Mucosa of rectum (tissue), 2 donors: ENCODE results near the gene NKTR.
"Not testable (repeated sequence)": the region's sequence is repeated elsewhere in the genome, so short reads cannot be mapped to it uniquely, and the experiment has no call there.

Experiments
- H3K27ac ChIP-seq, 2 donors: one replicate each; pipeline ENCODE4 v1.7.0; 2013; ENCODE audit warnings: inconsistent platforms in 2 of 2, low read depth in 2 of 2, low read length in 2 of 2
- H3K27me3 ChIP-seq, 2 donors: one replicate each; pipeline ENCODE4 v1.7.0; 2013; ENCODE audit warnings: low read length in 2 of 2; ENCODE audit not compliant: control insufficient read depth in 2 of 2, insufficient read depth in 2 of 2
- H3K36me3 ChIP-seq, 2 donors: one replicate each; pipeline ENCODE4 v1.7.0; 2013; ENCODE audit warnings: low read length in 2 of 2; ENCODE audit not compliant: control insufficient read depth in 2 of 2, insufficient read depth in 2 of 2
- H3K4me1 ChIP-seq, 2 donors: one replicate each; pipeline ENCODE4 v1.7.0; 2013; ENCODE audit warnings: low read length in 2 of 2, mild to moderate bottlenecking in 1 of 2; ENCODE audit not compliant: control insufficient read depth in 2 of 2, insufficient read depth in 2 of 2
- H3K4me3 ChIP-seq, 2 donors: one replicate each; pipeline ENCODE4 v1.7.0; 2013; ENCODE audit warnings: low read length in 2 of 2
- H3K9ac ChIP-seq, 2 donors: one replicate each; pipeline ENCODE4 v1.7.0; 2013; ENCODE audit warnings: low read length in 2 of 2, low read depth in 1 of 2, mild to moderate bottlenecking in 1 of 2
- H3K9me3 ChIP-seq, 2 donors: one replicate each; pipeline ENCODE4 v1.7.0; 2013; ENCODE audit warnings: low read length in 2 of 2; ENCODE audit not compliant: control insufficient read depth in 2 of 2
- donor health status: healthy.
- donor health status: Normal muscosa, but diverticular disease.

The NKTR gene

GRCh38 chr3:42593635-42594034, 6.9 kb upstream of the NKTR start:
- peaks cover 9 to 10% of the 10 kb centered on the region in 2 donors for H3K36me3 ChIP-seq
- H3K4me1 ChIP-seq = peaks cover 12 to 14% of the 10 kb centered on the region in 2 donors
- no peak overlapping the region for H3K4me3 ChIP-seq

GRCh38 chr3:42595682-42596081, 4.8 kb upstream of the NKTR start:
- Histone ChIP-seq H3K9me3 (no peaks in the 10 kb centered on the region), H3K36me3 (peaks cover 9 to 10% of the 10 kb centered on the region in 2 donors), H3K27ac (no peak overlapping the region), H3K27me3 (no peaks in the 10 kb centered on the region), H3K4me1 (peaks cover 8 to 14% of the 10 kb centered on the region in 2 donors), H3K9ac (no peak overlapping the region), H3K4me3 (no peak overlapping the region)

More at GRCh38 chr3:42593635-42594034, 6.9 kb upstream of the NKTR start:
- Histone ChIP-seq H3K27me3 (no peaks in the 10 kb centered on the region), H3K9me3 (no peaks in the 10 kb centered on the region), H3K27ac (no peak overlapping the region), H3K9ac (no peak overlapping the region)

GRCh38 chr3:42597098-42597497, 3.4 kb upstream of the NKTR start:
- H3K4me3 ChIP-seq, H3K9ac ChIP-seq: not testable (repeated sequence)
- peaks cover 4 to 15% of the 10 kb centered on the region in 2 donors for H3K4me1 ChIP-seq

GRCh38 chr3:42600958-42601675, 631 bp downstream of the NKTR start:
- Histone ChIP-seq H3K9ac (peak overlapping the region; percentile 78 to 82), H3K4me1 (peaks cover 9 to 18% of the 10 kb centered on the region in 2 donors), H3K27me3 (no peaks in the 10 kb centered on the region), H3K9me3 (no peaks in the 10 kb centered on the region), H3K4me3 (peak overlapping the region; percentile 83 to 94), H3K36me3 (no peaks in the 10 kb centered on the region), H3K27ac (peak overlapping the region; percentile 93 to 96)

More at GRCh38 chr3:42597098-42597497, 3.4 kb upstream of the NKTR start:
- H3K9me3 ChIP-seq, H3K27ac ChIP-seq, H3K27me3 ChIP-seq, H3K36me3 ChIP-seq: not testable (repeated sequence)

- Histone ChIP-seq H3K4me1 (peaks cover 9 to 18% of the 10 kb centered on the region in 2 donors), H3K9ac (peak overlapping the region; percentile 29 to 78), H3K27ac (peak overlapping the region; percentile 24 to 38), H3K27me3 (no peaks in the 10 kb centered on the region), H3K36me3 (peaks cover 0 to 2% of the 10 kb centered on the region in 2 donors), H3K9me3 (no peaks in the 10 kb centered on the region), H3K4me3 (peak overlapping the region; percentile 83 to 94)
Measured at GRCh38 chr3:42601896-42602581, 1.6 kb downstream of the NKTR start.

GRCh38 chr3:42602961-42603360, 2.5 kb downstream of the NKTR start:
- Histone ChIP-seq H3K9me3 (no peaks in the 10 kb centered on the region), H3K4me3 (no peak overlapping the region), H3K36me3 (peaks cover 0 to 2% of the 10 kb centered on the region in 2 donors), H3K27me3 (no peaks in the 10 kb centered on the region), H3K9ac (no peak overlapping the region), H3K4me1 (peaks cover 9 to 18% of the 10 kb centered on the region in 2 donors), H3K27ac (no peak overlapping the region)

GRCh38 chr3:42605546-42606173, 5.2 kb downstream of the NKTR start:
- Histone ChIP-seq H3K4me3 (no peak overlapping the region), H3K27ac (no peak overlapping the region), H3K9me3 (no peaks in the 10 kb centered on the region), H3K4me1 (peaks cover 12 to 13% of the 10 kb centered on the region in 2 donors), H3K36me3 (peaks cover 0 to 8% of the 10 kb centered on the region in 2 donors), H3K27me3 (no peaks in the 10 kb centered on the region), H3K9ac (no peak overlapping the region)

- Histone ChIP-seq H3K9me3 (no peaks in the 10 kb centered on the region), H3K4me1 (peaks cover 2 to 4% of the 10 kb centered on the region in 2 donors), H3K27me3 (no peaks in the 10 kb centered on the region), H3K27ac (no peak overlapping the region), H3K4me3 (no peak overlapping the region), H3K36me3 (peaks cover 0 to 8% of the 10 kb centered on the region in 2 donors), H3K9ac (no peak overlapping the region)
Measured at GRCh38 chr3:42608581-42608980, 8.1 kb downstream of the NKTR start.

GRCh38 chr3:42610976-42611375, 10.5 kb downstream of the NKTR start:
- Histone ChIP-seq H3K9me3 (no peaks in the 10 kb centered on the region), H3K27me3 (no peaks in the 10 kb centered on the region), H3K4me3 (no peak overlapping the region), H3K4me1 (peaks cover 4 to 5% of the 10 kb centered on the region in 2 donors), H3K27ac (no peak overlapping the region), H3K9ac (no peak overlapping the region), H3K36me3 (peaks cover 0 to 8% of the 10 kb centered on the region in 2 donors)

GRCh38 chr3:42612217-42612616, 11.7 kb downstream of the NKTR start:
- Histone ChIP-seq H3K36me3 (peaks cover 0 to 6% of the 10 kb centered on the region in 2 donors), H3K27ac (no peak overlapping the region), H3K9me3 (no peaks in the 10 kb centered on the region), H3K9ac (no peak overlapping the region), H3K27me3 (no peaks in the 10 kb centered on the region), H3K4me3 (no peak overlapping the region), H3K4me1 (peaks cover 4 to 5% of the 10 kb centered on the region in 2 donors)
